Hepatocyte (in vitro differentiated cells): ENCODE data around the gene COL4A1.

Source experiments
- EZH2 ChIP-seq: fragments of 200-600 bp; sonication (generic); IDR thresholded peaks from 2 replicates; pipeline ENCODE4 v1.6.1; 2016; ENCODE audit warnings: antibody characterized with exemption, mild to moderate bottlenecking, borderline replicate concordance
- EZH2phosphoT487 ChIP-seq: fragments of 200-600 bp; sonication (generic); IDR thresholded peaks from one replicate; pipeline ENCODE4 v1.6.1; 2018; ENCODE audit warnings: antibody characterized with exemption, mild to moderate bottlenecking, low read depth, moderate library complexity; ENCODE audit not compliant: unreplicated experiment, severe bottlenecking
- TF ChIP-seq, protein P1 (sequence below): fragments of 200-600 bp; sonication (generic); IDR thresholded peaks from 2 replicates; pipeline ENCODE4 v1.5.1; 2016; ENCODE audit warnings: antibody characterized with exemption, mild to moderate bottlenecking; ENCODE audit not compliant: poor library complexity

DNA sequence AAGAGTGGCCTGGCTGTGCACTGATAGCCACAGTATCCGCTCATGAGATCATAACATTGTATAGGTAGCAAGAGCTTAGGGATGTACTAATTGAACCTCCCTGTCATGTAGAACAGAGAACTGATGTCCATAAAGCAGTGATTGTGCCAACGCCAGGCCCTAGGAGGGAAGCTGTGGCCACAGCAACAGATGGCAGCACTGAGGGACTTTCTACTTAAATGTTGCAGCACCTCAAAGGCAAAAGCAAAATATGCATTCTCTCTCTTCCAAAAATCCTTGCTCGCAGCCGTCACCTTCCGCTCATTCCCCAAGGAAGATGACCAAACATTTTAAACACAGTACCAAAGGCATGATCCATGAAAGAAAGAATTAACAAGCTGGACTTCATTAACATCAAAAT lies 32.3 kb downstream of the COL4A1 start:
- TF ChIP-seq EZH2 (no peak), EZH2phosphoT487 (no peak)
- TF ChIP-seq, protein P1, sequence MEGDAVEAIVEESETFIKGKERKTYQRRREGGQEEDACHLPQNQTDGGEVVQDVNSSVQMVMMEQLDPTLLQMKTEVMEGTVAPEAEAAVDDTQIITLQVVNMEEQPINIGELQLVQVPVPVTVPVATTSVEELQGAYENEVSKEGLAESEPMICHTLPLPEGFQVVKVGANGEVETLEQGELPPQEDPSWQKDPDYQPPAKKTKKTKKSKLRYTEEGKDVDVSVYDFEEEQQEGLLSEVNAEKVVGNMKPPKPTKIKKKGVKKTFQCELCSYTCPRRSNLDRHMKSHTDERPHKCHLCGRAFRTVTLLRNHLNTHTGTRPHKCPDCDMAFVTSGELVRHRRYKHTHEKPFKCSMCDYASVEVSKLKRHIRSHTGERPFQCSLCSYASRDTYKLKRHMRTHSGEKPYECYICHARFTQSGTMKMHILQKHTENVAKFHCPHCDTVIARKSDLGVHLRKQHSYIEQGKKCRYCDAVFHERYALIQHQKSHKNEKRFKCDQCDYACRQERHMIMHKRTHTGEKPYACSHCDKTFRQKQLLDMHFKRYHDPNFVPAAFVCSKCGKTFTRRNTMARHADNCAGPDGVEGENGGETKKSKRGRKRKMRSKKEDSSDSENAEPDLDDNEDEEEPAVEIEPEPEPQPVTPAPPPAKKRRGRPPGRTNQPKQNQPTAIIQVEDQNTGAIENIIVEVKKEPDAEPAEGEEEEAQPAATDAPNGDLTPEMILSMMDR: peak; percentile 6
